Neural cell (in vitro differentiated cells): ENCODE results near the gene ATP2C2. TPM values are rescaled to one million over a fixed set of nuclear protein-coding genes. Genes with fewer than 3 reads are reported as not detected.

Experiments used
- H2AFZ ChIP-seq: fragments of 200-600, 300-800 bp; sonication (generic), shearing (Covaris generic); 2 replicates; pipeline ENCODE4 v1.6.0; 2014; ENCODE audit warnings: low read depth, mild to moderate bottlenecking, antibody characterized with exemption, low read length, moderate library complexity
- H3F3A ChIP-seq: fragments of 200-600 bp; shearing (Covaris generic); 2 replicates; pipeline ENCODE4 v1.6.1; 2016; ENCODE audit warnings: mild to moderate bottlenecking, moderate library complexity, mixed read lengths, antibody characterized with exemption, low read length; ENCODE audit not compliant: insufficient read depth, poor library complexity, severe bottlenecking
- H3K27ac ChIP-seq: fragments of 200-600, 300-800 bp; sonication (generic), shearing (Covaris generic); 2 replicates; pipeline ENCODE4 v1.5.1; 2014; ENCODE audit warnings: mild to moderate bottlenecking, low read length, moderate library complexity
- H3K27me3 ChIP-seq: fragments of 300-800, 200-600 bp; sonication (generic), shearing (Covaris generic); 2 replicates; pipeline ENCODE4 v1.6.0; 2014; ENCODE audit warnings: mild to moderate bottlenecking, low read depth, low read length, moderate library complexity; ENCODE audit not compliant: insufficient read depth
- H3K36me3 ChIP-seq: fragments of 300-800, 200-600 bp; sonication (generic), shearing (Covaris generic); 2 replicates; pipeline ENCODE4 v1.5.1; 2014; ENCODE audit warnings: mild to moderate bottlenecking, antibody characterized with exemption, low read length, moderate library complexity; ENCODE audit not compliant: insufficient read depth
- H3K4me2 ChIP-seq: fragments of 300-800, 200-600 bp; sonication (generic), shearing (Covaris generic); 2 replicates; pipeline ENCODE4 v1.6.0; 2014; ENCODE audit warnings: mild to moderate bottlenecking, low read length
- H3K4me3 ChIP-seq: fragments of 300-800, 200-600 bp; sonication (generic), shearing (Covaris generic); 2 replicates; pipeline ENCODE4 v1.5.1; 2014; ENCODE audit warnings: mild to moderate bottlenecking, low read length, moderate library complexity
- H3K79me2 ChIP-seq: fragments of 200-600 bp; shearing (Covaris generic); replicated peaks from 2 replicates; pipeline ENCODE4 v1.6.0; 2014; ENCODE audit warnings: mild to moderate bottlenecking, low read length, moderate library complexity; ENCODE audit not compliant: insufficient read depth
- H3K9ac ChIP-seq: fragments of 300-800, 200-600 bp; sonication (generic), shearing (Covaris generic); 2 replicates; pipeline ENCODE4 v1.6.1; 2016; ENCODE audit warnings: mild to moderate bottlenecking, low read length, mixed read lengths
- H3K9me2 ChIP-seq: fragments of 200-600 bp; shearing (Covaris generic); 2 replicates; pipeline ENCODE4 v1.6.1; 2016; ENCODE audit warnings: mild to moderate bottlenecking, low read length, mixed read lengths; ENCODE audit not compliant: insufficient read depth
- H3K9me3 ChIP-seq: fragments of 200-600, 300-800 bp; sonication (generic), shearing (Covaris generic); 2 replicates; pipeline ENCODE4 v1.6.1; 2016; ENCODE audit warnings: mild to moderate bottlenecking, mixed run types, low read length, moderate library complexity, mixed read lengths
- H4K20me1 ChIP-seq: fragments of 200-600 bp; shearing (Covaris generic); 2 replicates; pipeline ENCODE4 v1.6.1; 2016; ENCODE audit warnings: mild to moderate bottlenecking, mixed run types; ENCODE audit not compliant: insufficient read depth
- CTCF ChIP-seq: fragments of 450-650 bp; IDR thresholded peaks from 2 replicates; pipeline ENCODE4 v1.5.1; 2014; ENCODE audit warnings: antibody characterized with exemption, mild to moderate bottlenecking, moderate library complexity; ENCODE audit not compliant: poor library complexity, severe bottlenecking
- EP300 ChIP-seq: fragments of 450-650 bp; conservative IDR thresholded peaks from 2 replicates; pipeline ENCODE4 v1.6.1; 2014; ENCODE audit warnings: antibody characterized with exemption, mild to moderate bottlenecking, moderate library complexity; ENCODE audit not compliant: poor library complexity, severe bottlenecking
- EZH2 ChIP-seq: fragments of 200-600, 300-800 bp; shearing (Covaris generic), sonication (generic); IDR thresholded peaks from 2 replicates; pipeline ENCODE4 v1.6.1; 2014; ENCODE audit warnings: antibody characterized with exemption, low read length, borderline replicate concordance, mild to moderate bottlenecking; ENCODE audit not compliant: insufficient read depth, poor library complexity, severe bottlenecking
- MXI1 ChIP-seq: fragments of 450-650 bp; conservative IDR thresholded peaks from 2 replicates; pipeline ENCODE4 v1.6.1; 2014; ENCODE audit warnings: antibody characterized with exemption, mild to moderate bottlenecking; ENCODE audit not compliant: poor library complexity, severe bottlenecking
- POLR2AphosphoS5 ChIP-seq: IDR thresholded peaks from 2 replicates; pipeline ENCODE4 v1.6.1; 2012
- RAD21 ChIP-seq: fragments of 450-650 bp; conservative IDR thresholded peaks from 2 replicates; pipeline ENCODE4 v1.6.1; 2014; ENCODE audit warnings: antibody characterized with exemption, mild to moderate bottlenecking, moderate library complexity
- REST ChIP-seq: IDR thresholded peaks from 2 replicates; pipeline ENCODE4 v1.6.1; 2012; ENCODE audit warnings: borderline replicate concordance
- SMC3 ChIP-seq: fragments of 450-650 bp; conservative IDR thresholded peaks from 2 replicates; pipeline ENCODE4 v1.6.1; 2014; ENCODE audit warnings: antibody characterized with exemption, mild to moderate bottlenecking, moderate library complexity; ENCODE audit not compliant: poor library complexity
- TAF1 ChIP-seq: IDR thresholded peaks from 2 replicates; pipeline ENCODE4 v1.6.1; 2012; ENCODE audit warnings: low read depth
- polyA plus RNA-seq: library from polyadenylated mRNA; depleted of rRNA; stranded (reverse); fragments of >200 nt; gene quantifications from 2 replicates; pipeline ENCODE4 v1.2.3, GENCODE V29; 2014

Gene ATP2C2
- polyA plus RNA-seq, 1 donor from 2014 or later = not detected

- H3K9me2 ChIP-seq = no peaks in the 10 kb centered on the region
- TF ChIP-seq RAD21 (no peak), EP300 (no peak), CTCF (no peak), REST (no peak), POLR2AphosphoS5 (no peak), MXI1 (no peak), TAF1 (no peak)
- H3K9me3 ChIP-seq = no peaks in the 10 kb centered on the region
These were observed 53.0 kb downstream of the ATP2C2 start for GRCh38 chr16:84421081-84421937.

GRCh38 chr16:84421938-84422220 lies 53.5 kb downstream of the ATP2C2 start:
- no peaks in the 10 kb centered on the region for H3K9me3 ChIP-seq
- no peak overlapping the region for H3K4me2 ChIP-seq
- H3K36me3 ChIP-seq = no peaks in the 10 kb centered on the region
- TF ChIP-seq SMC3 = no peak
- TF ChIP-seq POLR2AphosphoS5 = no peak
- no peak for TF ChIP-seq MXI1
- TF ChIP-seq EP300 = no peak
- no peak for TF ChIP-seq RAD21
- TF ChIP-seq REST = no peak
- no peak for TF ChIP-seq EZH2
- TF ChIP-seq CTCF = no peak
- TF ChIP-seq TAF1 = no peak
- no peaks in the 10 kb centered on the region for H3F3A ChIP-seq
- H3K27me3 ChIP-seq = no peaks in the 10 kb centered on the region
- no peaks in the 10 kb centered on the region for H3K79me2 ChIP-seq
- no peak overlapping the region for H2AFZ ChIP-seq
- H4K20me1 ChIP-seq = no peaks in the 10 kb centered on the region
- H3K4me3 ChIP-seq = no peak overlapping the region
- no peak overlapping the region for H3K27ac ChIP-seq
- no peaks in the 10 kb centered on the region for H3K9me2 ChIP-seq
- no peak overlapping the region for H3K9ac ChIP-seq

More at GRCh38 chr16:84421081-84421937, 53.0 kb downstream of the ATP2C2 start:
- Histone ChIP-seq H4K20me1 (no peaks in the 10 kb centered on the region), H3K27me3 (no peaks in the 10 kb centered on the region), H3F3A (no peaks in the 10 kb centered on the region), H3K27ac (no peak overlapping the region), H3K36me3 (no peaks in the 10 kb centered on the region), H3K4me3 (no peak overlapping the region), H3K79me2 (no peaks in the 10 kb centered on the region), H3K4me2 (no peak overlapping the region), H3K9ac (no peak overlapping the region), H2AFZ (no peak overlapping the region)
